Spleen (tissue), 11 donors: ENCODE data around the gene ABCA4. TPM values are rescaled to one million over a fixed set of nuclear protein-coding genes. Genes with fewer than 3 reads are reported as not detected.
"Not testable (repeated sequence)": the region's sequence is repeated elsewhere in the genome, so short reads cannot be mapped to it uniquely, and the experiment has no call there.

Source experiments
- DNase-seq: peaks from one replicate; pipeline ENCODE4 v3.0.0-alpha.2; 2020
- H3K27ac ChIP-seq, 8 donors: fragments of 200-600 bp; sonication (generic) in 7 of 8; 1 replicate in 4 of 8; 2 replicates in 4 of 8; pipeline versions ENCODE4 v1.5.0 to v1.8.0; 2016 to 2021; ENCODE audit warnings: inconsistent platforms in 4 of 8, mild to moderate bottlenecking in 4 of 8, moderate library complexity in 1 of 8
- H3K27me3 ChIP-seq, 7 donors: fragments of 200-600 bp; sonication (generic) in 6 of 7; replicated peaks in 1 of 7; 1 replicate in 4 of 7; 2 replicates in 3 of 7; pipeline versions ENCODE4 v1.5.0 to v1.8.0; 2016 to 2021; ENCODE audit warnings: inconsistent platforms in 3 of 7, mild to moderate bottlenecking in 1 of 7
- H3K36me3 ChIP-seq, 6 donors: fragments of 200-600 bp; sonication (generic) in 5 of 6; 1 replicate in 4 of 6; 2 replicates in 2 of 6; pipeline versions ENCODE4 v1.5.0 to v1.8.0; 2016 to 2021; ENCODE audit warnings: inconsistent platforms in 2 of 6
- H3K4me1 ChIP-seq, 6 donors: fragments of 200-600 bp; sonication (generic) in 5 of 6; 1 replicate in 3 of 6; 2 replicates in 3 of 6; pipeline versions ENCODE4 v1.5.0 to v1.8.0; 2016 to 2021; ENCODE audit warnings: inconsistent platforms in 3 of 6
- H3K4me3 ChIP-seq, 8 donors: fragments of 200-600 bp; sonication (generic) in 7 of 8; 1 replicate in 4 of 8; 2 replicates in 4 of 8; pipeline versions ENCODE4 v1.5.0 to v1.8.0; 2016 to 2021; ENCODE audit warnings: inconsistent platforms in 4 of 8, mild to moderate bottlenecking in 4 of 8, moderate library complexity in 2 of 8
- H3K9me3 ChIP-seq, 8 donors: fragments of 200-600 bp; sonication (generic) in 7 of 8; 1 replicate in 4 of 8; 2 replicates in 4 of 8; pipeline versions ENCODE4 v1.5.0 to v1.8.0; 2016 to 2021; ENCODE audit warnings: inconsistent platforms in 4 of 8
- CTCF ChIP-seq, 11 experiments: fragments of 200-600 bp in 7 of 11; fragments of 450-650 bp in 4 of 11; sonication (generic) in 4 of 11; IDR thresholded peaks in 8 of 11; conservative IDR thresholded peaks in 3 of 11; 1 replicate in 7 of 11; 2 replicates in 4 of 11; pipeline versions ENCODE4 v1.4.0 to v1.8.0; 2016 to 2021; ENCODE audit warnings: antibody characterized with exemption in 11 of 11, inconsistent platforms in 4 of 11, mild to moderate bottlenecking in 1 of 11
- POLR2A ChIP-seq, 3 donors: fragments of 450-650 bp; IDR thresholded peaks; one replicate each; pipeline ENCODE4 v1.5.1; 2017; ENCODE audit warnings: antibody characterized with exemption in 3 of 3, mild to moderate bottlenecking in 1 of 3
- POLR2AphosphoS5 ChIP-seq, 3 donors: sonication (generic); formaldehyde crosslinking; IDR thresholded peaks; one replicate each; pipeline ENCODE4 v1.5.1; 2017; ENCODE audit warnings: antibody characterized with exemption in 3 of 3
- WGBS, 5 donors: extraction: QIAGEN DNeasy Blood & Tissue Kit in 3 of 5; methylation state at CpG; one replicate each; pipeline versions ENCODE4 v1.1.5 to v1.1.7; 2013 to 2018; 5-methylcytosine and 5-hydroxymethylcytosine counted together
- intact Hi-C: fragments of 100-400 bp; cut with DNase I; formaldehyde crosslinking; loops from one replicate; pipeline ENCODE4 v1.15.0; 2023; ENCODE audit warnings: low total_unique reads
- polyA plus RNA-seq, 3 donors: library from polyadenylated mRNA; stranded (reverse); fragments of 200-250 nt; gene quantifications; one replicate each; pipeline ENCODE4 v1.2.1, GENCODE V29; 2013
- total RNA-seq, 7 donors: library from RNA; depleted of rRNA in 3 of 7; stranded (reverse); fragments of >200 nt in 3 of 7; fragmentation: NEBNext Ultra II Directional in 4 of 7; extraction: Animal tissue kit (Norgen Biotek cat#: 25700) in 4 of 7; gene quantifications; one replicate each; pipeline versions ENCODE4 v1.1.0 to v1.2.1, GENCODE V29; 2016 to 2021
- donor health status: healthy with polysubstance abuse.
- donor health status: DM: no; HTN: no; CAD: no; lungs with moderate emphysema.
- donor health status: DM: no; HTN: no; CAD: no.
- donor health status: Bipolar disorder and iron deficiency.
- donor health status: healthy.
- donor health status: DM: no; HTN: no; CAD: no.
- donor health status: DM: yes; HTN: yes; CAD: no.

Gene ABCA4
- total and polyA plus RNA-seq, 10 donors = 0.04 to 0.64 (median 0.24) TPM

- no peak for DNase-seq
- H3K9me3 ChIP-seq = no peaks in the 10 kb centered on the region
- intact Hi-C loops = no loop called here
- peaks cover 0 to 32% (median 0%) of the 10 kb centered on the region in 7 donors for H3K27me3 ChIP-seq
- H3K4me1 ChIP-seq = peaks cover 0 to 20% (median 2%) of the 10 kb centered on the region in 6 donors
- no peak overlapping the region for H3K4me3 ChIP-seq
- no peak overlapping the region for H3K27ac ChIP-seq
- TF ChIP-seq POLR2AphosphoS5 (IDR thresholded peaks at IDR 0.05) = no peak
- TF ChIP-seq CTCF (IDR thresholded peaks at IDR 0.05 in 8 of 11, conservative IDR thresholded peaks at IDR 0.05 in 3 of 11) = no peak
- TF ChIP-seq POLR2A (IDR thresholded peaks at IDR 0.05) = no peak
- no peaks in the 10 kb centered on the region for H3K36me3 ChIP-seq
- WGBS, 5 donors = 85 to 95% (median 89%) methylated on average over 10 of the region's 10 CpGs
These were observed 128.0 kb downstream of the ABCA4 start for GRCh38 chr1:93992954-93993353.

- Histone ChIP-seq H3K4me3 (no peak overlapping the region), H3K27ac (no peak overlapping the region), H3K27me3 (peaks cover 0 to 32% (median 0%) of the 10 kb centered on the region in 7 donors), H3K36me3 (no peaks in the 10 kb centered on the region), H3K9me3 (no peaks in the 10 kb centered on the region), H3K4me1 (peaks cover 0 to 28% (median 2%) of the 10 kb centered on the region in 6 donors)
- DNase-seq = no peak
- intact Hi-C loops = no loop called here
- TF ChIP-seq POLR2A (IDR thresholded peaks at IDR 0.05) (no peak), CTCF (IDR thresholded peaks at IDR 0.05 in 8 of 11, conservative IDR thresholded peaks at IDR 0.05 in 3 of 11) (no peak)
- WGBS, 5 donors = 88 to 92% (median 89%) methylated on average over 8 of the region's 8 CpGs
These were observed 128.8 kb downstream of the ABCA4 start for GRCh38 chr1:93992190-93992589.

DNA sequence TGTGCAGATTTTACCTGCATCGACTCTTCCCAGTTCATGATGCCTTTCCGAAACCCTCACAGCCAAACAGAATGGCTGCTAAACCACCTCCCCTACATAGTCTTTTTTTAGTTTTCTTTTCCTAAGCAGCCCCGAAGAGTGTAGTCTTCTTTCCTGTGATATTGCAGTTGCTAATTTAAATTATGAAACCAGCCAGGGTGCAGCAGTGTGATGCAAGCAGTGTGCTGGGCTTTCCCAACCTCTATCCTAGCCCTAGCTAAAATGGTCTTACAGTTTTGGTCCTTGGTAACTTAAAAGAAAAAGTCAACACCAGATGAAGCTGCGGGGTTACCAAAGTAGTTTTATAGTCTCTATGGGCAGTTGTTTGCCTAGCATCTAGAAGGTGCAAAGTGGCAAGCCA is 129.7 kb downstream of the ABCA4 start:
- WGBS, 5 donors = 58 to 86% (median 72%) methylated on average over 4 of the region's 4 CpGs
- H3K27ac ChIP-seq = peak overlapping the region in 3 of 8 donors; percentile 30 to 55 (median 38)
- H3K36me3 ChIP-seq = no peaks in the 10 kb centered on the region
- no peak overlapping the region for H3K4me3 ChIP-seq
- DNase-seq = no peak
- H3K27me3 ChIP-seq = peaks cover 0 to 30% (median 0%) of the 10 kb centered on the region in 7 donors
- TF ChIP-seq POLR2A (IDR thresholded peaks at IDR 0.05) (no peak), CTCF (IDR thresholded peaks at IDR 0.05 in 8 of 11, conservative IDR thresholded peaks at IDR 0.05 in 3 of 11) (no peak), POLR2AphosphoS5 (IDR thresholded peaks at IDR 0.05) (no peak)
- intact Hi-C loops = no loop called here
- H3K9me3 ChIP-seq = no peaks in the 10 kb centered on the region
- H3K4me1 ChIP-seq = peaks cover 0 to 29% (median 2%) of the 10 kb centered on the region in 6 donors

DNA sequence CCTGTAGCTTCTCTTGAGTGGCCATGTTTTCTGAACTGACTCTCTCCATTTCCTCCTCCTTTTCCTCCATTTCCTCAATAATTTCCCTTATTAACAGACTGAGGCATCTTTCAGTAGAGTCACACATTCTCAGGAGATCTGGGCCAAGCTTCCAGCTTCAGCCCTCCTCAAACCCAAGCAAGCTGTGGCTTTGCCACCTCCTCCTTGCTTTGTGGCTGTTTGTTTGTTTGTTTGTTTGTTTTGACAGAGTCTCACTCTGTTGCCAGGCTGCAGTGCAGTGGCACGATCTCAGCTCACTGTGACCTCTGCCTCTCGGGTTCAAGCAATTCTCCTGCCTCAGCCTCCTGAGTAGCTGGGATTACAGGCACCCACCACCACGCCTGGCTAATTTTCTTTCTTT is 130.5 kb downstream of the ABCA4 start:
- DNase-seq, H3K4me3 ChIP-seq, H3K36me3 ChIP-seq, intact Hi-C loops, H3K9me3 ChIP-seq: not testable (repeated sequence)
- Histone ChIP-seq H3K4me1 (peaks cover 0 to 29% (median 2%) of the 10 kb centered on the region in 6 donors), H3K27me3 (peaks cover 0 to 24% (median 0%) of the 10 kb centered on the region in 7 donors), H3K27ac (peak overlapping the region in 5 of 8 donors; percentile 14 to 55 (median 42))
- 75 to 84% (median 81%) methylated on average over 3 of the region's 3 CpGs for WGBS, 5 donors

- Histone ChIP-seq H3K36me3 (no peaks in the 10 kb centered on the region), H3K4me3 (no peak overlapping the region), H3K9me3 (no peaks in the 10 kb centered on the region), H3K27me3 (peaks cover 0 to 27% (median 0%) of the 10 kb centered on the region in 7 donors), H3K4me1 (peaks cover 0 to 29% (median 2%) of the 10 kb centered on the region in 6 donors), H3K27ac (peak overlapping the region in 5 of 8 donors; percentile 14 to 55 (median 42))
- no peak for TF ChIP-seq POLR2AphosphoS5 (IDR thresholded peaks at IDR 0.05)
- intact Hi-C loops = no loop called here
- 44 to 74% (median 53%) methylated on average over 5 of the region's 5 CpGs for WGBS, 5 donors
- peak; percentile 86 for DNase-seq
These were observed 130.9 kb downstream of the ABCA4 start for GRCh38 chr1:93990010-93990409.
